Smooth muscle cell (in vitro differentiated cells): ENCODE results near the gene HTATIP2. TPM values are rescaled to one million over a fixed set of nuclear protein-coding genes. Genes with fewer than 3 reads are reported as not detected.

Experiments
- DNase-seq: peaks from one replicate; lab custom pipeline; 2025; ENCODE audit not compliant: unreplicated experiment; lab: John Stamatoyannopoulos, UW
- H2AFZ ChIP-seq: fragments of 200-600 bp; sonication (generic); 2 replicates; pipeline ENCODE4 v1.6.0; 2016; ENCODE audit warnings: antibody characterized with exemption, low read depth, mild to moderate bottlenecking
- H3F3A ChIP-seq: fragments of 200-600 bp; sonication (generic); 2 replicates; pipeline ENCODE4 v1.6.0; 2017; ENCODE audit warnings: antibody characterized with exemption, low read depth
- H3K27ac ChIP-seq: fragments of 200-600 bp; sonication (generic); 2 replicates; pipeline ENCODE4 v1.5.1; 2016; ENCODE audit warnings: low read depth, mild to moderate bottlenecking
- H3K27me3 ChIP-seq: fragments of 200-600 bp; sonication (generic); 2 replicates; pipeline ENCODE4 v1.6.1; 2016; ENCODE audit warnings: low read depth, mild to moderate bottlenecking
- H3K36me3 ChIP-seq: fragments of 200-600 bp; sonication (generic); 2 replicates; pipeline ENCODE4 v1.5.1; 2016; ENCODE audit warnings: low read depth
- H3K4me1 ChIP-seq: fragments of 200-600 bp; sonication (generic); 2 replicates; pipeline ENCODE4 v1.5.1; 2016; ENCODE audit warnings: low read depth
- H3K4me2 ChIP-seq: fragments of 200-600 bp; sonication (generic); 2 replicates; pipeline ENCODE4 v1.6.0; 2016; ENCODE audit warnings: mild to moderate bottlenecking
- H3K4me3 ChIP-seq: fragments of 200-600 bp; sonication (generic); 2 replicates; pipeline ENCODE4 v1.5.1; 2016; ENCODE audit warnings: mild to moderate bottlenecking
- H3K79me2 ChIP-seq: fragments of 200-600 bp; sonication (generic); 2 replicates; pipeline ENCODE4 v1.6.0; 2016; ENCODE audit warnings: low read depth, mild to moderate bottlenecking
- H3K9ac ChIP-seq: fragments of 200-600 bp; sonication (generic); 2 replicates; pipeline ENCODE4 v1.6.0; 2016; ENCODE audit warnings: low read depth
- H3K9me3 ChIP-seq: fragments of 200-600 bp; sonication (generic); replicated peaks from 2 replicates; pipeline ENCODE4 v1.5.1; 2016; ENCODE audit warnings: low read depth
- H4K20me1 ChIP-seq: fragments of 200-600 bp; sonication (generic); 2 replicates; pipeline ENCODE4 v1.6.0; 2016; ENCODE audit warnings: low read depth
- WGBS: methylation state at CpG from one replicate; pipeline ENCODE4 v1.1.7; 2016; ENCODE audit warnings: low lambda C conversion rate; 5-methylcytosine and 5-hydroxymethylcytosine counted together
- polyA plus RNA-seq: library from polyadenylated mRNA; unstranded; fragments of >200 nt; fragmentation: Nextera tagmentation; extraction: Ambion mirVana; gene quantifications from 2 replicates; pipeline ENCODE4 v1.2.1, GENCODE V29; 2016
- total RNA-seq: library from RNA; depleted of rRNA; stranded (reverse); fragments of >200 nt; gene quantifications from 2 replicates; pipeline ENCODE4 v1.2.3, GENCODE V29; 2014
- TF ChIP-seq, protein P1 (sequence below): fragments of 200-600 bp; sonication (generic); IDR thresholded peaks from 2 replicates; pipeline ENCODE4 v1.5.1; 2017; ENCODE audit warnings: borderline replicate concordance, mild to moderate bottlenecking, antibody characterized with exemption; ENCODE audit not compliant: insufficient read depth, poor library complexity, severe bottlenecking

Gene HTATIP2
- total and polyA plus RNA-seq, 2 experiments from 2014 or later, result 34.1 to 38.4 TPM

DNA sequence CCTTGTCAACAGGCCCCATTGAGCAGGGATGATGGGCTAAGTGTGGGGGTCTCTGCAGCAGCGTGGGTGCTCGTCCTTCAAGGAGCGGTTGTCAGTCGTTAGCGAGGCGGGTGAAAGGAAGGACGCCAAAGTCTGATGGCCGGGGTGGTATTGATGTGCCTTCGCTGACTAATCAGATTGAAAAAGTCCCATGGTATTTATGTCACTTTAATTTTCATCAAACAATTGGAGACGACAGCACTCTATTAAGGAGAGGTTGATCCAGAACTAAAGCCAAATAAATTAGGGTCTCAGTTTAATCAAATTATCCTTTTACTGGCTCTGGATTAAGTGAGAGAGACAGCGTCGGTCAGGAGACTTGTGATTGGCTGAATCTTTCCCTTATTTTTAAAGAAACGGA, 9.6 kb downstream of the HTATIP2 start:
- H3K27ac ChIP-seq, result no peak overlapping the region
- no peaks in the 10 kb centered on the region for H3K9me3 ChIP-seq
- no peak for DNase-seq
- no peak overlapping the region for H3K9ac ChIP-seq
- H2AFZ ChIP-seq, result no peak overlapping the region
- H3F3A ChIP-seq, result no peaks in the 10 kb centered on the region
- H3K4me3 ChIP-seq, result no peak overlapping the region
- H3K79me2 ChIP-seq, result peaks cover 4% of the 10 kb centered on the region
- H3K4me2 ChIP-seq, result no peak overlapping the region
- peaks cover 6% of the 10 kb centered on the region for H3K4me1 ChIP-seq
- no peaks in the 10 kb centered on the region for H3K27me3 ChIP-seq
- 95% methylated on average over 13 of the region's 13 CpGs for WGBS
- no peaks in the 10 kb centered on the region for H3K36me3 ChIP-seq
- no peaks in the 10 kb centered on the region for H4K20me1 ChIP-seq
- TF ChIP-seq, protein P1, sequence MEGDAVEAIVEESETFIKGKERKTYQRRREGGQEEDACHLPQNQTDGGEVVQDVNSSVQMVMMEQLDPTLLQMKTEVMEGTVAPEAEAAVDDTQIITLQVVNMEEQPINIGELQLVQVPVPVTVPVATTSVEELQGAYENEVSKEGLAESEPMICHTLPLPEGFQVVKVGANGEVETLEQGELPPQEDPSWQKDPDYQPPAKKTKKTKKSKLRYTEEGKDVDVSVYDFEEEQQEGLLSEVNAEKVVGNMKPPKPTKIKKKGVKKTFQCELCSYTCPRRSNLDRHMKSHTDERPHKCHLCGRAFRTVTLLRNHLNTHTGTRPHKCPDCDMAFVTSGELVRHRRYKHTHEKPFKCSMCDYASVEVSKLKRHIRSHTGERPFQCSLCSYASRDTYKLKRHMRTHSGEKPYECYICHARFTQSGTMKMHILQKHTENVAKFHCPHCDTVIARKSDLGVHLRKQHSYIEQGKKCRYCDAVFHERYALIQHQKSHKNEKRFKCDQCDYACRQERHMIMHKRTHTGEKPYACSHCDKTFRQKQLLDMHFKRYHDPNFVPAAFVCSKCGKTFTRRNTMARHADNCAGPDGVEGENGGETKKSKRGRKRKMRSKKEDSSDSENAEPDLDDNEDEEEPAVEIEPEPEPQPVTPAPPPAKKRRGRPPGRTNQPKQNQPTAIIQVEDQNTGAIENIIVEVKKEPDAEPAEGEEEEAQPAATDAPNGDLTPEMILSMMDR, result no peak

GRCh38 chr11:20373568-20374209, 10.2 kb downstream of the HTATIP2 start:
- H4K20me1 ChIP-seq, result no peaks in the 10 kb centered on the region
- TF ChIP-seq, protein P1, result no peak
- H3K4me3 ChIP-seq, result no peak overlapping the region
- WGBS, result 93% methylated on average over 3 of the region's 3 CpGs
- peaks cover 2% of the 10 kb centered on the region for H3K4me1 ChIP-seq
- H3K9me3 ChIP-seq, result no peaks in the 10 kb centered on the region
- no peak for DNase-seq
- no peak overlapping the region for H2AFZ ChIP-seq
- H3K27ac ChIP-seq, result no peak overlapping the region
- no peak overlapping the region for H3K4me2 ChIP-seq
- H3K79me2 ChIP-seq, result peaks cover 4% of the 10 kb centered on the region
- no peaks in the 10 kb centered on the region for H3F3A ChIP-seq
- H3K36me3 ChIP-seq, result no peaks in the 10 kb centered on the region
- H3K9ac ChIP-seq, result no peak overlapping the region
- no peaks in the 10 kb centered on the region for H3K27me3 ChIP-seq

DNA sequence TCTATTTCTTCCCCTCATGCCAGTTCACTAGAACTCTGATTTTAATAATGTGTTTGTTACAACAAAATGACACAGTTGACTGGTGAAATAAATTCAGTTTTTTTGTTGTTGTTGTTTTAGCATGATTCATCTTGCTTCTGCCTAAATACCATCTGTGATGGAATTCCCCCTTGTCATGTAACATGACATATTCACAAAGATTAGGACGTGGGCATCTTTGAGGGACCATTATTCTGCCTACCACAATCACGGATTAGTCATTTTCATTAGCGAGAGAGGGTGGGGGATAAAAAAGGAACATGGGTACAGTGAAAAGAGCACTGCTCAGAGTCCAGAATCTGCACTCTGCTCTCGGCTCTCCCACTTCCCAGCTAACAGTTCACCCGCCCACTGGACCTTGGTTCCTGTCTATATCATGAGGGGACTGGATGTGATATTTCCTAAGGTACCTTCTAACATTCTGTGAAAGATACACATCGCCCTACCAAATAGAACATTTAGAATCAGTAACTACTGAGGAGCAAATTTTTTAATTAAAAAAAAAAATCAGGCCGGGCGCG, 11.3 kb downstream of the HTATIP2 start:
- H3F3A ChIP-seq, result no peaks in the 10 kb centered on the region
- TF ChIP-seq, protein P1, result no peak
- H3K9ac ChIP-seq, result no peak overlapping the region
- no peaks in the 10 kb centered on the region for H3K4me1 ChIP-seq
- no peak for DNase-seq
- no peaks in the 10 kb centered on the region for H4K20me1 ChIP-seq
- no peak overlapping the region for H3K4me2 ChIP-seq
- H3K36me3 ChIP-seq, result no peaks in the 10 kb centered on the region
- H2AFZ ChIP-seq, result no peak overlapping the region
- no peak overlapping the region for H3K4me3 ChIP-seq
- H3K9me3 ChIP-seq, result no peaks in the 10 kb centered on the region
- 87% methylated on average over 9 of the region's 9 CpGs for WGBS
- H3K27ac ChIP-seq, result peak overlapping the region; percentile 46
- H3K79me2 ChIP-seq, result peaks cover 2% of the 10 kb centered on the region
- H3K27me3 ChIP-seq, result no peaks in the 10 kb centered on the region
